Measurements from ENCODE around the gene LECT2. TPM values are rescaled to one million over a fixed set of nuclear protein-coding genes. Genes with fewer than 3 reads are reported as not detected.

Gene LECT2
- total RNA-seq, 1 donor from 2014 or later: not detected

DNA sequence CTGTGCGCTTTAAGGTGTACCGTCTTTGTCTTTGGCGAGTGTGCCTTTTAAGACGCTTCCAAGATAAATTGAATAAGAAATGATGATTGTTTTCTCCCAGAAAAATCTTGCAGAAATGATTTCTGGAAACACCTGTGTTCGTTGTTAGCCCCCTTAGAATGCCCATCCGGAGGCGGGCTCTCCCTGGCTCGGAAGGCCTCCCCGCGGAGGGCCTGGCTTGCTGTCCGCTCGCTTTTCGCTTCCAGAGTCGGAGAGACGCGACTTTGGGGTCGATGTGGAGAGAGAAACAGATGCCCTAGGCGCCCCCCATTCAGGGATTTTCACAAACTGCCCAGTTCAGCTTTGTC, 23.9 kb downstream of the LECT2 start:
- ATAC-seq: no peak

- no peak for ATAC-seq
Measured at GRCh38 chr5:135930029-135930948, 24.5 kb downstream of the LECT2 start.

DNA sequence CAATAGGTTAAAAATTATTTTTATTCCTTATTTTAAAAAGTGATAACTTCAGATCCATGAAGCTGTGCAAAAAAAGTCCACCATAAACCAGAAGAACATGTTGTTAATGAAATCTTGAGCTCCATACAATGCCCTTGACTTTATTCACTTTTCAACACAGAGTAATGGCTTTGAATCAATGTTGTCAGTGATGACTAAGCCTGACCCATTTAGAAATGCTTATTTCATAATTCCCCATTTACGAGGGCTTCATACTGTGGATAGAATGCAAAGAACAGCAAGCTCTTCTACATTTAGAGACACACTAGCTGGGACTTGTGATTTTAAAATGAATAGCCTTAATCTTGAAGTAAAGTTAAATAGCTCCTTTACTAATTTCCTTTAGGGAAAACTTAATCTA, 33.4 kb downstream of the LECT2 start:
- ATAC-seq: no peak

- no peak for ATAC-seq
Measured at GRCh38 chr5:135920199-135920598, 34.6 kb downstream of the LECT2 start.

DNA sequence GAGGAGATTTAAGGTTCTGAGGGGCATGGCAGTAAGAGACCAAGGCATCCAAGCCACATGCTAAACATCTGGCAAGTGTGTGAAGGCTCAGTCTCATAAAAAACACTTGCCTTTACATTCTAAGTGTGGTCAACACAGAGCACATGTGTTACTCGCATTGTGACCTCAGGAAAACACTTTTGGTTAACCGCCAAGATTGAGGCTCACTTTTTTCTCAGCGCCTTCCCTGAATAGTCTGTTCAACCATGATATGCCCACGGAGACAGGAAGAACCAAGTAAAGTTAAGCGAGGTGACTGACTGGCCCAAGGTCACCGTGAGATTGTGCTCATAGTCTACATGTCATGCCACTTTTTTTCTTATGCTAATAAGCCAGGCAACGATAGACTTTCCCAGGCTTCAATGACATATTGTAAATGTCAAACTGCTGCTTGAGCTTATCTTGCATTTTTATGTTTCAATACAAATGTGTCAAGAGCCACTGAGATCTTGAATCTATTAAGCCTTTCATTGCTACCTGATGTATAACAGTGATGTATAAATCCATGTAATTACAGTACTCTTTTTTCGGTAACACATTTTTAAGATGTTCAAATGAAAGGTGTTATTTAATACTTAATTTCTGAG, 38.0 kb downstream of the LECT2 start:
- no peak for ATAC-seq

DNA sequence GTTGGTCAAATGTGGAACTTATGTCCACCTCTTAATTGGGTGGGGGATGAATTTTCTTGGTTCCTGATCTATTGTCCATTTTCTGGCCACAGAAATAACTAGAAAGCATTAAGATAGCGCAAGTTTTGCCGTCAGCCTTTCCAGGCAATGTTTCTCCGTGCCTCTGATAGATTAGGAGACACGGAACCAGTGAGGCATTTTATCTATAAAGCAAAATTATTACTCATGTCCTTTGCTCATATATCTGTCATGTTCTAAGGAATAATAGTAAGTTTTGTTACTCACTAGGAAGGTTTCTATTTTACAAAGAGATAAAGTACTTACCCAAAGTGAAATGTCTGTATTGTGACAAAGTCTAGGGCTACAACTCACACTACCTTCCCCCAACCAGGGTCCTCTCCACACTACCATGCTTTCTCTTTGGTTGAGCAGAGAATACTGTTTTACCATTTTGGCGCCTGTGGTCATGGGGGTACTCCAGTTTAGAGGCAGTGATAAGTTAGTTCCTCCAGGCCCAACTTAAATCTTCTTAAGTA, 39.2 kb downstream of the LECT2 start:
- ATAC-seq: no peak

GRCh38 chr5:135913713-135914626, 40.8 kb downstream of the LECT2 start:
- ATAC-seq: no peak

DNA sequence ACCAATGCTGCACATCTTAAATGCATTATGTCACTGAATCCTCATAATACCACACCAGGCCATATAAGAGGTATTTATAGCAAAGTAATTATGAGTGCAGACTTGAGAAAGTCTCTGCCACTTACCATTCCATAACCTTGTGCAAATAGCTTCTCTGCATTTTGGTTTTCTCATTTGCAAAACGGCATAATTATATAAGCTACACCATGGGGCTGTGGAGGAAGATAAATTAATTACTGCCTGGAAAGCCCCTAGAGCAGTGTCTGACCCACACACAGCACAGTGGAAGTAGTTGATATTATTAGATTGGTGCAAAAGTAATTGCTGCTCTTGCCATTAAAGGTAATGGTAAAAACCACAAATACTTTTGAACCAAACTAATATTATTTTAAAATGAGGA, 49.6 kb downstream of the LECT2 start:
- no peak for ATAC-seq

- no peak for ATAC-seq
Measured at GRCh38 chr5:135901633-135902032, 53.1 kb downstream of the LECT2 start.

DNA sequence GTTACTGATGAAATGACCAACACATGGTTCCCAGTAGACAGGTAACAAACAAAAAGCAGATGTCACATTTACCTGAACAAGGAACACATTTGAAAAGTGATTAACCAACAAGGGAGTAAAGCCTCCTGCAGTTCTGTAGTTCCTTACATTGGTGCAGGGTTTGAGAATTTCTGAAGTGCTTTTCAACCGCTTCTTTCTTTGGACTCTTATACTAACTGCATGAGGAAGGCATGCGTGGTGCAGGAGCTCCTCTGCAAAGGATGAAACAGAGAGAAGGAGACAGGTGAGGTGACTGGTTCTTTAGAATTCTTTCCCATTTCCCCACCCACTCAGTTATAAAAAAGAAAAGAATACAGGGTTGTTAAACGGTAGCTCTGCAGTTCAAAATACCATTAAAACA, 54.5 kb downstream of the LECT2 start:
- no peak for ATAC-seq

GRCh38 chr5:135898651-135899050, 56.1 kb downstream of the LECT2 start:
- ATAC-seq: no peak

Other genes with a start within 250 kb of the LECT2 start
- 0.32 TPM for gene SLC25A48, start 120.3 kb downstream of the LECT2 start, total RNA-seq
- gene IL9, start 59.1 kb downstream of the LECT2 start, total RNA-seq: not detected
- gene TGFBI, start 74.0 kb upstream of the LECT2 start, total RNA-seq: 13.4 TPM
- gene SMAD5, start 177.9 kb upstream of the LECT2 start, total RNA-seq: 46.8 TPM
- not detected for gene SMIM32, start 238.2 kb upstream of the LECT2 start, total RNA-seq

Data from esophagus mucosa (tissue), 1 donor.